WERI-Rb-1 (cell line): ENCODE data around the gene MRPL39.

ENCODE experiments used
- DNase-seq: peaks from one replicate; pipeline ENCODE4 v3.0.0-alpha.2; 2020
- H3K27ac ChIP-seq: fragments of 250-450 bp; sonication (Bioruptor Pico); 2 replicates; pipeline ENCODE4 v1.5.1; 2020; ENCODE audit warnings: mild to moderate bottlenecking, moderate library complexity
- H3K27me3 ChIP-seq: fragments of 250-450 bp; sonication (Bioruptor Pico); 2 replicates; pipeline ENCODE4 v1.5.1; 2021; ENCODE audit warnings: mild to moderate bottlenecking, low read depth, moderate library complexity; ENCODE audit not compliant: insufficient read depth, severe bottlenecking
- H3K36me3 ChIP-seq: fragments of 250-450 bp; sonication (Bioruptor Pico); 2 replicates; pipeline ENCODE4 v1.5.1; 2020; ENCODE audit warnings: mild to moderate bottlenecking, moderate library complexity
- H3K4me3 ChIP-seq: 2 replicates; pipeline ENCODE4 v1.5.1; 2011; ENCODE audit warnings: low read depth, mild to moderate bottlenecking, control low read depth, low read length
- H3K9me3 ChIP-seq: fragments of 250-450 bp; sonication (Bioruptor Pico); 2 replicates; pipeline ENCODE4 v1.5.1; 2021; ENCODE audit warnings: mild to moderate bottlenecking, moderate library complexity; ENCODE audit not compliant: severe bottlenecking
- CTCF ChIP-seq: IDR thresholded peaks from 2 replicates; pipeline ENCODE4 v1.5.1; 2011; ENCODE audit warnings: low read depth, mild to moderate bottlenecking, control low read depth, inconsistent platforms, low read length

The MRPL39 gene

DNA sequence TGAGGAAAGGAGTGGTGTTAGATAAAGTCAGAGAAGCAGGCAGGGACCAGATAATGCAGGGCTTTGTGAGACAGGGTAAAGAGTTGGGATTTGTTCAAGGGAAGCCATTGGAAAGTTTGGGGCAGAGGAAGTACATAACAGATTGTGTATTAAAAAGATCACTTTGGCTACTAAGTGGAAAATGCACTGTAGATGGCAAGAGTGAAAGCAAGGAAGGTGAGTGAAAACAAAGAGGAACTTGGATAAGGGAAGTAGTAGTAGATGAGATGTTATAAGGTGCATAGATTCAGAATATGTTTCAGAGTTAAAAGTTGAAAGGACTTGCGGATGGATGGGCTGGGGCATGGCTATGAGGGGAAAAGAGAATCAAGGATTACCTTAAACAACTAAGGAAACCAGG lies 17.4 kb downstream of the MRPL39 start:
- H3K36me3 ChIP-seq: peaks cover 71% of the 10 kb centered on the region
- TF ChIP-seq CTCF: no peak

GRCh38 chr21:25586791-25587190 lies 20.5 kb downstream of the MRPL39 start:
- Histone ChIP-seq H3K4me3 (no peak overlapping the region), H3K27ac (no peak overlapping the region), H3K27me3 (no peaks in the 10 kb centered on the region), H3K36me3 (peaks cover 46% of the 10 kb centered on the region), H3K9me3 (no peaks in the 10 kb centered on the region)
- TF ChIP-seq CTCF: no peak
- no peak for DNase-seq

More for the DNA sequence above, 17.4 kb downstream of the MRPL39 start:
- H3K4me3 ChIP-seq: no peak overlapping the region
- DNase-seq: no peak
- H3K27ac ChIP-seq: no peak overlapping the region
- no peaks in the 10 kb centered on the region for H3K27me3 ChIP-seq
- no peaks in the 10 kb centered on the region for H3K9me3 ChIP-seq

GRCh38 chr21:25586326-25586725 lies 21.0 kb downstream of the MRPL39 start:
- no peaks in the 10 kb centered on the region for H3K9me3 ChIP-seq
- no peak overlapping the region for H3K27ac ChIP-seq
- DNase-seq: no peak
- TF ChIP-seq CTCF: no peak
- no peak overlapping the region for H3K4me3 ChIP-seq
- no peaks in the 10 kb centered on the region for H3K27me3 ChIP-seq
- H3K36me3 ChIP-seq: peaks cover 46% of the 10 kb centered on the region

- Histone ChIP-seq H3K36me3 (peaks cover 45% of the 10 kb centered on the region), H3K4me3 (no peak overlapping the region), H3K27ac (no peak overlapping the region), H3K9me3 (no peaks in the 10 kb centered on the region), H3K27me3 (no peaks in the 10 kb centered on the region)
- TF ChIP-seq CTCF: no peak
- DNase-seq: no peak
Observed at GRCh38 chr21:25584833-25585676, 22.2 kb downstream of the MRPL39 start.

- Histone ChIP-seq H3K4me3 (no peak overlapping the region), H3K9me3 (no peaks in the 10 kb centered on the region), H3K27me3 (no peaks in the 10 kb centered on the region), H3K27ac (no peak overlapping the region), H3K36me3 (peaks cover 33% of the 10 kb centered on the region)
- no peak for TF ChIP-seq CTCF
- DNase-seq: no peak
Observed at GRCh38 chr21:25583370-25584130, 23.7 kb downstream of the MRPL39 start.
